Stimulated activated CD8-positive, alpha-beta memory T cell treated with anti-CD3 and anti-CD28 coated beads, Interleukin-7, amount 100 ng/mL, for 1 hour (primary cell): ENCODE data around the gene PLEKHJ1.

Source experiments
- DNase-seq, 2 donors: peaks; one replicate each; pipeline ENCODE4 v3.0.0-alpha.2; 2020; ENCODE audit warnings: low read depth in 2 of 2

The PLEKHJ1 gene

DNA sequence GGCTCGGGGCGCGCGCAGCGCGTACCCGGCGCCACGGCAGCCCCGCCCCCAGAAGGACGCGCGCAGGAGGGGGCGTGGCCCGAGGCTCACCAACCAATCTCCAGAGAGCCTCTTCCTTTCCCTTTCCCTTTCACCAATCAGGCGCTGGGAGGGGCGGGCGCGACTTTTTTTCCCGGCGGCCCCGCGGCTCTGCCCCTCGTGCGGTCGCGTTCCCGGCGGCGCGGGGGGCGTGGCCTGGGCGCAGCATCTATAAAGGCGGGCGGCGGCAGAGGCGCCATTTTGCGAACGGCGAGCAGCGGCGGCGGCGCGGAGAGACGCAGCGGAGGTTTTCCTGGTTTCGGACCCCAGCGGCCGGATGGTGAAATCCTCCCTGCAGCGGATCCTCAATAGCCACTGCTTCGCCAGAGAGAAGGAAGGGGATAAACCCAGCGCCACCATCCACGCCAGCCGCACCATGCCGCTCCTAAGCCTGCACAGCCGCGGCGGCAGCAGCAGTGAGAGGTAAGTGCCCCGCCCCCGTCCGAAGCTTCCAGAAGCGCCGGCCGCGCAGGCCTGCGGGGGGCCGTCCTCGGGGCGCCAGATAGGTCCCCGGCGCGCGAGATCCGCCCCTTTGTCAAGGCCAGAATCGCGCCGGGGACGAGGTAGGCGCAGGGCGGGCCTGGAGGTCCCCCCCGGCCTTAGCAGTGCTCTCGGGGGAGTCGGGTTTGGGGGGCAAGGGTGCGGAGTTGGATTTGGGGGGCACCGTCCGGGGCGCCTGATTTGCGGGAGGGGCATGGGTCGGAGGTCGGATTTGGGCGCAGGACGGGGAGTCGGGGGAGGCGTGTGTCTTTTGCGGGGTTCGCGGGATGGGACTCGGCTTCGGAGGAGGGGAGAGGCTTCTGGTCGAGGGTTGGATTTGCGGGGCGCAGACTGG lies 33.4 kb upstream of the PLEKHJ1 start:
- peak; percentile 98 for DNase-seq

DNA sequence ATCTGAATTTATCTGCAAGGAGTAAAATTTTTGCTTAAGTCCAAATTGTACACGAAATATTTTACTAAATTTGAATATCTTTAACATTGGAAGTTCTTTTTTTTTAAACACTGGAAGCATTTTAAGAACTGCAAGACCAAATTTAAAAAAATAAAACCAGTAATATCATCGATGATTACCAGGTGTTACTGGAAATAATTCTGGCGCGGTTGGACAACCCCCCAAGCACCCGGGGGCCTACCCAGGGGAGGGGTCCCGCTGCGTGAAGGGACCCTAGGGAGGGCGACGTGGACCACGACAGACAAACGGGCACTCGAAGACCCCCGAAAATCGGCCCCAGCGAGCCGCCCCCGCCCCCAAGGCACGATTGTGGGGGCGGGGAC lies 32.7 kb upstream of the PLEKHJ1 start:
- DNase-seq: no peak

DNA sequence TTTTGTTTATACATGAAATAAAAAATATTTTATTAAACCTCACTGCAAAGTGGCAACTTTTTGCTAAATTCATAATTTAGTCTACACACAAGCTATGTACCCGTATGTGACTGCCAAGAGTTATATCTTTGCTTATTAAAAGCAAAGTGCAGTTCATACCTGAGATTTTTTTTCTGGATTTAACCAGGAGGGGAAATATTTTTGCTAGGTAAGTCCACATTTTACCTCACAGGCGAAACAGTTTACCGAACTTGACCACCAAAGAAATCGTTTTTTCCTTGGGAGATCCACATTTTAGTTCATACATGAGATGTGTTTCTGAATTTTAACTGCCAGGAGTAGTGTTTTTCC lies 32.3 kb upstream of the PLEKHJ1 start:
- DNase-seq: no peak

DNA sequence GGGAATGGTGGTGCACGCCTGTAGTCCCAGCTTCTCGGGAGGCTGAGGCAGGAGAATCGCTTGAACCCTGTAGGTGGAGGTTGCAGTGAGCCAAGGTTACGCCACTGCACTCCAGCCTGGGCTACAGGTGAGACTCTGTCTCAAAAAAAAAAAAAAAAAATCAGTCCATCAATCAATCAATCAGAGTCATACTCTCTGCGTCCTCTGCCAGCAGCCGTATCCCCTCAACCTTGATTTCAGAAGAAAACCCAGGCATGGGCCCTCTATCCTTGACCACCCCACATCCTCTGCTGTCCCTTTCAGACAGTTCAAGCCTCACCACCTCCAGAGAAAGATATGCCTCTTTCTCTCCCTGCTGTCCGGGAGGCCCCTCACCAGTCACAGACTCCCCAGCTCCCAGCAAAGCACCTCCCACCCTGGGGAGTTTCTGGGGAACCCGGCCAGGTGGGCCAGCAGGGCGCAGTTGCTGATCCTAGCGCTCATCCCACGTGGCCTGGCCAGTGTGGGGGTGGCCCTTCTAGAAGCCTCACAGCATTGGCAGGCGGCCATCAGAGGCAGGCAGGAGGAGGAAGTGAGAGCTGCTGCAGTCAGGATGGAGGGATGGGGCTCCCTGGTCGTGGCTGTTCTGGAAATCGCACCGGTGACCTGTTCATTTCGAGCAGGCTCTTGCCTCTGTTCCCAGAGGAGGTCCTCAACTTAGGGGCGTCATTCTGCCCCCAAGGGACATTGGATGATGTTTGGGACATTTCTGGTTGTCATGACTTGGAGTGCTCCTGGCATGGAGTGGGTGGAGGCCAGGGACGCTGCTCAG lies 30.3 kb upstream of the PLEKHJ1 start:
- DNase-seq: no peak

DNA sequence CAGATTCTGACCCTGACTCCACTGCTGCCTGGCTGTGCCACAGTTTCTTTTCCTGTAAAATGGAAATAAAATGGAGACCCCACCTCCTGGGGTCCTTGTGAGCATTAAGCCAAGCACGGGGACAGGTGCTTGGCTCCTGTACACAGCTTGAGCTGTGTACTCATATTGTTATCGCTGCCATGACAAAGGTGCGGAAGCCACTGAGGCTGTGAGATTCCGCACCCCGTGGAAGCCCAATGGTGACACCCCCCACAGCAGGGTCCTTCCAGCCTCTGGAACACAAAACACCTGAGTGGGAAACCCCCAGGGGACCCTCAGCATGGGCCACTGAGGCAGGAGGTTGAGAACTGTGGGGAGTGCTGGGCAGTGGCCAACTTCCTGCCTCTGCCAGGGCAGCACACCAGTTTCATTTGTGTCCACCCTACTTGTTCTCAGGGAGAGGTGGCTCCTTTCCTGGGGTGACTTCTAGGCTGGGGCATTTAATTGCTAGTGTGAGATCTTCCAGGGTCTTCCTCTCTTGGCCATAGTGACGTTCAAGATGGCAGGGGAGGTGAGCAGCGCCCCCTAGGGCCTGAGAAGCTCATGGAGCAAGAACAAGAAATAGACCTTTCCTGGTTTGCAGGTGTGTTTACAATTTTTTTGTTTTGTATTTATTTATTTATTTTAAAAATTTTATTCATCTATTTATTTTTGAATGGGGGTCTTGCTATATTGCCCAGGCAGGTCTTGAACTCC lies 25.5 kb upstream of the PLEKHJ1 start:
- DNase-seq: no peak

DNA sequence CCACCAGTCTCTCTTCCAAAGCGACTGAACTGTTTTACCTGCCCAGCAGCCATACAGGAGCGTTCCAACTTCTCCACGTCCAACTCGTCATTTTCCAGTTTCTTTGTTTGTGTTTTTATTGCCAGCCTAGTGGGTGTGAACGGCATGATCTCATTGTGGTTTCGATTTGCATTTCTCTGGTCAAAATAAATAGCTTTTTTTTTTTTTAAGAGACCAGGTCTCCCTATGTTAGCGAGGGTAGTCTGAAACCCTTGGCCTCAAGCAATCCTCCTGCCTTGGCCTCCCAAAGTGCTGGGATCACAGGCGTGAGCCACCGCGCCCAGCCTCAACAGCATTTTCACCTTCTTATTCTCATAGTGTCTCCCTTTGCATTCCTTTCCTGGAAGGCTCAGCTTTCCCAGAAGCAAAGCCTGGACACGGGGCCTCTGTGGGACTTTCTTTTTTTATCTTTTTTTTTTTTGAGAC lies 24.2 kb upstream of the PLEKHJ1 start:
- DNase-seq: no peak

DNA sequence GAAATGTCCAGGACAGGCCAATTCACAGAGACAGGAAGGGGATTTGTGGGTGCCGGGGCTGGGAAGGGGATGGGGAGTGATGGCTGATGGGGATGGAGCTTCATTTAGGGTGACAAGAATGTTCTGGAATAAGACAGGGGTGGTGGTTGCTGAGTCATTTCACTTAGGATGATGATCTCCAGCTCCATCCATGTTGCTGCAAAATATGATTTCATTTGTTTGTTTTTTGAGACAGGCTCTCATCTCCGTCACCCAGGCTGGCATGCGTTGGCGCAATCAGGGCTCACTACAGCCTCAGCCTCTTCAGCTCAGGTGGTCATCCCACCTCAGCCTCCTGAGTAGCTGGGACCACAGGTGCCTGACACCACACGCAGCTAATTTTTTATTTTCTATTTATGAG lies 23.2 kb upstream of the PLEKHJ1 start:
- DNase-seq: no peak

DNA sequence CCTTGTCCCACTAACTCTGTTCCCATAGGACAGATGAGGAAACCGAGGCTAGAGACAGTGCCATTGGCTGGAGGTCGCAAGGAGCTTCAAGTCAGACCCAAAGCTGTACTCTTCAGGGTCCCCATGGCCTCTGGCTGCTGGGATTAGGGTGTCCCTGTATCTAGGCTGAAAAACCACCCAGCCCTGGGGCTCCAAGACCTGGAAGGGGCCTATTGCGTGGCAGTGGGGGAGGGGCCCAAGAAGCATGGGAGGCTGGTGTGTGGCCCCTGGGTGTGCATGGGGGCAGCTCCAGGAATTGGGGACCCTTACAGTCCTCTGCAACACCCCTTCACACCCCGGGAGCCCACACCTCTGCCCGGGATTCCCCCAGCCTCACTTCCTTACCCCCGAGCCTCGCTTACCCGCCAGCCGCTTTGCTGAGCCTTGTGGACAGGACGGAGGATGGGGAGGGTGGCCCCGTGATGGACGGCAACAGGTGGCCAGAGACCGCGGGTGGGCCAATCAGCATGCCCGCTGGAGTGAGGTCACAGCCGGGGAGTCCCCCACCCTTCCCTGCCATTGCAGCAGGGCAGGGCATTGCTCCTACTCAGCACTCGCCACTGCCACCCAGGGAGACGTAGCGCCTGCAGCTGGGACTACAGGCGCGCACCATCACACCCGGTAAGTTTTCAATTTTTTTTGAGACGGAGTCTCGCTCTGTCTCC lies 20.0 kb upstream of the PLEKHJ1 start, which contains the start of gene JSRP1:
JSRP1 (minus strand) TSS at position 436 of the 704 bp plus-strand sequence. CDS start 1,103 bp downstream, outside the sequence.
- no peak for DNase-seq

DNA sequence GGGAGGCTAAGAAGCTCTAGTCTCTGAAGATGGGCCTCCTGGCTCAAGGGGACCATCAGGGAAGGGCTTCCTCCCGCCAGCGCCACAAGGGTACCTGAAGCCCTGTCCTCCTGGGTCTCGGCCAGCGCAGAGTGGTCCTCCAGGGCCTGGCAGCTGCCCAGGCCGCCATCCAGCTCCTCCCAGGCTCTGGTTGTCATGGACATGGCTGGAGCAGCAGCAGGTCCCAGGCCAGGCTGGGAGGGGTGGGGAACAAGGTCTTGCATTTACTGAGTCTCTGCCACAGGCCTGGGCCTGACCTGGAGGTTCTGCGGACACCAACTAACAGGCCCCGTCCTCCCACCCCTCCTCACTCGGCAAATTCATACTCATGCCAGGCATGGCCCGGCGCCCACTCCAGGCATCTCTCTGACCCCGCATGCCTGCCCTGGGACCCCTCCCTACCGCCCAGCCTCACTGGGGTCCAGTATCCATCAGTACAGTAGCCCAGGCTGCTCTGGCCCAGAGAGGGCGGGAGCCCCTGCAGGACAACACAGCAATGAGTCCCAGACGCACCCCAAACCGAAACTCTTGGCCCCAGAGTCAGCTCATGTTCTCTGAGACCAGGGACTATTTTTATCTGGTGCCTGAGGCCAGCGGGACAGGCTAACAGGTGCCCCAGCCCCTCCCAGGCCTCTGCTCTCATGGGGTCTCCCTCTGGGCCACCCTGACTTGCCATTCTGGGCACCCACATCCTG lies 19.1 kb upstream of the PLEKHJ1 start:
- no peak for DNase-seq

DNA sequence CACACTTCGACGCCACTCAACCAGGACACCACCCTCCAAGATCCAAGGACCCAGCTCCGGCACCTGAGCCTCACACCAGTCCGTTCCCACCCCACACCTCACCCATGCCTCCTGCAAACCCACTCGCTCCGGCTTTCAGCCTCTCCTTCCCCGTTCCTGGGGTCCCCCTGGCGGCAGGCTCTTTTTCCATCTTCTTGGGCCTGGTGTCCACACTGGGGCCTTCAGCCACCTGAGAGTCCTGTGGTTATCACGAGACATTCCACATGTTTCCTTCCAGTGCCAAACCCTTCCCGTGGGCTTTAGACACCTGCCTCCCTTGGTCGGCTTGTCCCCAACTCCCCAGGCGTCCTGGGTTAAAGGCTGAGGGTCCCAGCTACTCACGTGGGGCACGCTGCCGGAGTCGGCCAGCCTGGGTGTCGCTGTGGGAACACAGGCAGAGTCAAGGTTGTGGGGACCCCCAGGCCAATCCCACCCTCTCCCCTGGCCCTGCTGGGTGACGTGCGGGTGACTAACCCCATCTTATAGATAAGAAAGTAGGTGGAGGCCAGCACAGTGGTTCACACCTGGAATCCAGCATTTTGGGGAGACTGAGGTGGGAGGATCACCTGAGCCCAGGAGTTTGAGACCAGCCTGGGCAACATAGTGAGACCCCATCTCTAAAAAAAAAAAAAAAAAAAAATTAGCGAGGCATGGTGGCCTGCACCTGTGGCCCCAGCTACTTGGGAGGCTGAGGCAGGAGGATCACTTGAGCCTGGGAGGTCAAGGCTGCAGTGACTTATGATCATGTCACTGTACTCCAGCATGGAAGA lies 18.1 kb upstream of the PLEKHJ1 start:
- DNase-seq: no peak

DNA sequence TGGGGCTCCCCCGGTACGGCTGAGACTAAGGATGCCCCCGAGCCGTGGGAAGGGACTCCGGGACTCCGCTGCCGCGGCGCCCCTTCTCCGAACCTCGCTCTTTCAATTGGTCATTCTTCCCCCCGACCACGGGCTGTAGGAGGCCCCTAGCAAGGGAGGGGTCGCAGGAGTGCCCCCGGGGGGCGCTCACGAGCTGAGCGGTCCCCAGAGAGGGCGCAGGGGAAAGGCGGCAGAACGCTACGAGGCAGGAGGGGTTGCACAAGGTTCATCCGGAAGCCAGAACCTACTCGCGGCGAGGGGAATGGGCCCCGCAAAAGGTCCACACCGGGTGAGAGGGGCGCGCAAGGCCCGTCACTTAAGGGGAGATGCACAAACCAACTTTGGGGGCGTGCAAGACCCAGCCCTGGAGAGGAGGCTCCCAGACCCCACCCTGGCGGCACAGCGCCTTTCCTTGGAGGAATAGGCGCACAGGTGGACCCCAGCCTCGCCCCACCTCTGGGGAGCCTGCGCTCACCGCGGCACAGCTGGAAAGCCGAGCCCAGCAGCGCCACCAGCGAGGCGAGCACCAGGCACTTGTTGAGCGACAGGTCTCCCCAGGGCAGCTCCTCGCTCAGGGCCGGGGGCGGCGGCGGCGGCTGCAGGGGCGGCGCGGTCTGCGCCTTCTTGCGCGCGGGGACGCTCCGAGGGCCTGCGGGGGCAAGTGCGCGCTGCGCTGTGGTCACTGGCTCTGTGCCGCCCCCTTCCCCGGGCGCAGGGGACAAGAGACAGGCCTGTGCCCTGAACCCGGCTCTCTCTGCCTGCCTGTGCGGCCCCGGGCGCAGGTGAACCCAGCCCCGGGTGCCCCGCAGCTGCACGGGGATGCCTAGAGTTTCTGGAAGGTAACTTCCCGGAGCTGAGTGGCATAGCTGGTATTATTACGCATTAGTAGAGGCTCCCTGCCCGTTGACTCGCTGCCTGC lies 17.3 kb upstream of the PLEKHJ1 start:
- no peak for DNase-seq

DNA sequence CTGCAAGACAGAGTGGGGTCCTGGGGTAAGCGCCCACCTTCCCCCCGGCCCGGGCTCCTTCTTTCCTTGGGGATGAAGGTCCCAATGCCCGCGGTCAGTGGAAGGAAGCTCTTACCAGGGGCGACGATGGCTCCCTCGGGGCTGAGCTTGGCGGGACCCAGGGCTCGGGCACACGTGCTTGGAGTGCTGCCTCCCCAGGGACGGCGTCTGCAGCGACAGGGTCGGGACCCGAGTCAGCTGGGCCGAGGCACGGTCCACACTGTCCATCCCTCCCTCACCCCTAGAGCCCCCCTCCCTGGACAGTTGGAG lies 16.6 kb upstream of the PLEKHJ1 start:
- DNase-seq: no peak

DNA sequence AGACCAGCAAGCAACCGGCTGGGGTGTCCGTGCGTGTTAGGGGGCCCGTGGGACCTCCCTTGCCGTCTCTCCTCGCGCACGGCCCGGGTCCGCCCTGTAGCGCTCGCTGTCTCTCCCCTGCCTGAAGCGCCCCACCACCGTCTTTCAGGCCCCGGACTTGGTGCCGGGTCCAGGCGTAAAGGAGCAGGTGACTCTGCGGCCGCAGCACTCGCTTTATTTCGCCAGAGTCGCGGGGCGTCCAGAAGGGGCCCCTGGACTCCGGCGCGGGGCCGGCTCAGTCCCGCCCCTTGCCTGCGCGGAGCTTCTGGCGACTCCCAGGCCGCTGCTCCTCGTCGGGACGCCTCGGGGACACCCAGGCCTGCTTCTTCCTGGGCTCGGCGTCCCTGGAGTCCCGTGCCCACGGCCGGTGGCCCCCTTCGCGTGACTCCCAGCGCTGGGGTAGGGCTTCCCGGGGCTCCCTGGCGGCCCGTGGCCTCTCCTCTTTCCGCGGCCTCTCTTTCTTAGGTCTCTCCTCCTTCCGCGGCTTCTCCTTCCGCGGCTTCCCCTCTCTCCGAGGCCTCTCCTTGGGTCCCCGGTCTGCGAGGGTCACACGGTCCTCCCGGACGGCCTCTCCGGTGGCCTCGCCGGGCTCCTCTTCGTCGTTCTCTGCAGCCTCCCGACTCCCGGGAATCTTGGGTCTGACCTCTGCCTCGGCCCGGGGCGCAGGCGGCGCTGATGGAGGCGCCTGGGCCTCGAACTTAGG lies 16.1 kb upstream of the PLEKHJ1 start:
- DNase-seq: no peak

DNA sequence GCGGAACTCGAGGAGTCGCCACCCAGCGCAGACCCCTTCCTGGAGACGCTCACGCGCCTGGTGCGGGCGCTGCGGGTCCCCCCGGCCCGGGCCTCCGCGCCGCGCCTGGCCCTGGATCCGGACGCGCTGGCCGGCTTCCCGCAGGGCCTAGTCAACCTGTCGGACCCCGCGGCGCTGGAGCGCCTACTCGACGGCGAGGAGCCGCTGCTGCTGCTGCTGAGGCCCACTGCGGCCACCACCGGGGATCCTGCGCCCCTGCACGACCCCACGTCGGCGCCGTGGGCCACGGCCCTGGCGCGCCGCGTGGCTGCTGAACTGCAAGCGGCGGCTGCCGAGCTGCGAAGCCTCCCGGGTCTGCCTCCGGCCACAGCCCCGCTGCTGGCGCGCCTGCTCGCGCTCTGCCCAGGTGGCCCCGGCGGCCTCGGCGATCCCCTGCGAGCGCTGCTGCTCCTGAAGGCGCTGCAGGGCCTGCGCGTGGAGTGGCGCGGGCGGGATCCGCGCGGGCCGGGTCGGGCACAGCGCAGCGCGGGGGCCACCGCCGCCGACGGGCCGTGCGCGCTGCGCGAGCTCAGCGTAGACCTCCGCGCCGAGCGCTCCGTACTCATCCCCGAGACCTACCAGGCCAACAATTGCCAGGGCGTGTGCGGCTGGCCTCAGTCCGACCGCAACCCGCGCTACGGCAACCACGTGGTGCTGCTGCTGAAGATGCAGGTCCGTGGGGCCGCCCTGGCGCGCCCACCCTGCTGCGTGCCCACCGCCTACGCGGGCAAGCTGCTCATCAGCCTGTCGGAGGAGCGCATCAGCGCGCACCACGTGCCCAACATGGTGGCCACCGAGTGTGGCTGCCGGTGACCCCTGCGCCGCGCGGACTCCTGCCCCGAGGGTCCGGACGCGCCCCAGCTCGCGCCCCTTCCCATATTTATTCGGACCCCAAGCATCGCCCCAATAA lies 15.3 kb upstream of the PLEKHJ1 start:
- DNase-seq: no peak

DNA sequence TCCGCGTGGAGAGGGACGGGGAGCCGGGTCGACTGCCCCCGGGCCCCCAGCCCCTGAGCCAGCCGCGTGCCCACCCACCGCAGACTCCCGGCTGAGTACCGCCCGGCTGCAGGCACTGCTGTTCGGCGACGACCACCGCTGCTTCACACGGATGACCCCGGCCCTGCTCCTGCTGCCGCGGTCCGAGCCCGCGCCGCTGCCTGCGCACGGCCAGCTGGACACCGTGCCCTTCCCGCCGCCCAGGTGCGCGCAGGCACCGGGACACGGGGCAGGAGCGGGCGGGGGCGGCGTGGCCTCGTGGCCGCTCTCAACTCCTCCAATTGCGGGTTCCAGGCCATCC lies 14.6 kb upstream of the PLEKHJ1 start:
- no peak for DNase-seq

DNA sequence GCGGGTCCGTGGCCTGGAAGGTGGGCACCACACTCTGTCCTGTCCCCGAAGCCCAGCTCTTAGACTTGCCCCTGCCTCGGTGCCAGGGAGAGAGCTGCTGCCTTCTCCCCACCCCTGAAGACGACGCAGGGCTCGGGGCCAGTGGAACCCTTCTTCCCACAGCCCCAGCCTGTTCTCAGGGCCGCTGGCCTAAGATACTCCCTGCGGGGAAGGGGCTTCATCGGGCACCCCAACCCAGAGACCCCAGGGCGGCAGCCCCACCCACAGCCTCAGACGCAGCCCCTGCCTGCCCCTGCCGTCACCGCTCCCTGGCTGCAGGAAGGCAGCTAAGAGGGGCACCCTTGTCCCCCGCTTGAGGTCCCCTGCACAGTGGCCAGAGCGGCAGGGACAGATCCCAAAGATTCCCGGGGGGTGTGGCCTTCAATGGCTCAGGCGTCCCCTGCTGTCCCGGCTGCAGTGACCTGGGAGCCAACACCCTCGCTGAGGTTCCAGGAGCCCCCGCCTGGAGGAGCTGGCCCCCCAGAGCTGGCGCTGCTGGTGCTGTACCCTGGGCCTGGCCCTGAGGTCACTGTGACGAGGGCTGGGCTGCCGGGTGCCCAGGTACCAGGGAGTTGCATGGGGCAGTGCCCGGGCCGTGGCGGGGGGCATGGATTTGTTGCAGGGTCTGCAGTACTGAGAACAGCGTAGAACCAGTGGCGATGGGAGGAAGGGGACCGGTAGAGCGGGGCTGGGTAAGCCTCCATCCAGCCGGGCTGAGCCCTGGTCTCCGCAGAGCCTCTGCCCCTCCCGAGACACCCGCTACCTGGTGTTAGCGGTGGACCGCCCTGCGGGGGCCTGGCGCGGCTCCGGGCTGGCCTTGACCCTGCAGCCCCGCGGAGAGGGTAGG lies 14.0 kb upstream of the PLEKHJ1 start:
- no peak for DNase-seq
